ENCODE data around the gene TMEM38B. TPM values are rescaled to one million over a fixed set of nuclear protein-coding genes. Genes with fewer than 3 reads are reported as not detected.
"Not testable (repeated sequence)": the region's sequence is repeated elsewhere in the genome, so short reads cannot be mapped to it uniquely, and the experiment has no call there.

Gene TMEM38B
- polyA plus RNA-seq, 6 donors from 2014 or later: 30.7 to 71.1 (median 43.2) TPM

DNA sequence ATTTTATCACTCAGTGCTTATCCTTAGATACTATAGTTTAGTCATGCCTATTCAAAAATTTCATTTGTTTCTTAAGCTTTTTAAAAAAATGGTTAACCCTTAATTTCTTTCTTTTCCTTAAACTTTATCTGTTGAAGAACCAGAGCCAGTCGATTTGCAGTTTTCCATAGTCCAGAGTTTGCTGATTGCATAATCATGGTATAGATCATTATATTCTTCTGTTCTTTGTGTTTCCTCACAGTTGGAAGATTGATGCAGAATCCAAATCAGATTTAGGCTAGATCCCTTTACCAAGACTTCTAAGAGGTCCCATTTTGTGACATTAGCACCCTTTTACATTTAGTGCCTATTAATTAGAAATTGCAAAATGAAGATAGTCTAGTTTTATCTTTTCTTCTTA is 18.0 kb downstream of the TMEM38B start:
- Mint-ChIP-seq H3K4me1 (peaks cover 5 to 10% (median 6%) of the 10 kb centered on the region in 3 donors), H3K4me3 (no peak overlapping the region), H3K27me3 (no peaks in the 10 kb centered on the region), H3K36me3 (peaks cover 8 to 10% of the 10 kb centered on the region in 2 donors), H3K27ac (no peak overlapping the region), H3K9me3 (no peaks in the 10 kb centered on the region)
- ATAC-seq (ENCODE audit: low read depth in 2 of 2) (no peak), DNase-seq (no peak)

DNA sequence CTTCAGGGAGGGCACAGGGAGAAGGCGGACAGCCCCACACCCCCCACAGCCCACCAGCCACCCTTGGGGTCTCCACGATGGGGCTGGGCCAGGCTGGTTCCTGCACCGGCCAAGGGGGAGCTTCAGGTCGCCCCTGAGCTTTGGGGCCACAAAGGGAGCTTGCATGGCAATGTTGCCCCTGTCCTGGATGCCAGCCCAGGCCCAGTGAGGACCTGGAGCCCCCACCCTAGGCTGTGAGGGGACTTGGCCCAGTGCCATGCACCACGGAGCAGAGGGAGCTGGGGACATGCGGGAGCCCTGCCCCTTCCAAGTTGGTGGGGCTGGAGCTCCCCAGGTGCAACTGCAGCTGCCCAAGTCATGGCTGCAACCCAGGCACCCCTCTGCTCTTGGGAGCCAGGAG is 18.4 kb downstream of the TMEM38B start:
- H3K36me3 Mint-ChIP-seq: peaks cover 8 to 10% of the 10 kb centered on the region in 2 donors
- no peaks in the 10 kb centered on the region for H3K27me3 Mint-ChIP-seq
- H3K4me3 Mint-ChIP-seq: no peak overlapping the region
- no peak overlapping the region for H3K27ac Mint-ChIP-seq
- no peaks in the 10 kb centered on the region for H3K9me3 Mint-ChIP-seq
- peaks cover 5 to 10% (median 6%) of the 10 kb centered on the region in 3 donors for H3K4me1 Mint-ChIP-seq
- DNase-seq (no peak), ATAC-seq (ENCODE audit: low read depth in 2 of 2) (no peak)

DNA sequence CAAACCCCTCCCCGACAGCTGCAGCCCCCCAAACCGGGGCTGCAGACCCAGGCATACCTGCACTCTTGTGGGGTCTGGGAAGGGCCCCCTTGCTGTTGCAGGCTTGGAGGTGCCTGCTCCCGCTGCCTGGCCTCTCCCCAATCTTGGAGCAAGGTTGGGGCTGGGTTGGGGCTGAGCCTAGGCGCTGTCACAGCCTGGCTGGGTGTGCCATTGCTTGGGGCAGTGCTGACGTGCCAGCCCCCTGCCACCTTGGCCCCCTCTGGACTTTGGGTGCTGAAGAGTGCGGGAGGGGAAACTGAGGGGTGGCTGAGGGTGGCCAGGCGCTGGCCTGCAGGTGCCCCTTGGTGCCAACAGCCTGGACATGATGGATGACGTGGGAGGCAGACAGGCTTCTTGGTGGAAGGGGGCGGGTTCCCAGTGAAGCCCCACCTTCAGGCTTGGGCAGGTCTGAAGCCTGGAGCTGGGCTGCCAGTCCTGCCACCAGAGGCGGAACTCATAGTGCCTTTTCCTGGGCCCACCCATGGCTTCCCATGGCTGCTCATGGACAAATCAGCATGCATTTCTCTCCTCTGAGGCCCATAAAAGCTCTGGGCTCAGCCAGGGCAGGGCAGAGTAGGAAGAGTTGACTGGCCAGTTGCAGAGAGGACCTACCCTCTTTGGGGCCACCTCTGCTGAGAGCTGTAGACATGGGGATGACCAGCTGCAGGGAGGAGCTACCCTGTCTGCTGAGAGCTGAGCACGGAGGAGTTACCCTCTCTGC is 19.1 kb downstream of the TMEM38B start:
- ATAC-seq (ENCODE audit: low read depth in 2 of 2) (no peak), DNase-seq (no peak)
- H3K27me3 Mint-ChIP-seq: no peaks in the 10 kb centered on the region
- H3K4me1 Mint-ChIP-seq: peaks cover 4% of the 10 kb centered on the region in 3 donors
- no peak overlapping the region for H3K4me3 Mint-ChIP-seq
- no peaks in the 10 kb centered on the region for H3K9me3 Mint-ChIP-seq
- no peak overlapping the region for H3K27ac Mint-ChIP-seq
- H3K36me3 Mint-ChIP-seq: peaks cover 8 to 10% of the 10 kb centered on the region in 2 donors

DNA sequence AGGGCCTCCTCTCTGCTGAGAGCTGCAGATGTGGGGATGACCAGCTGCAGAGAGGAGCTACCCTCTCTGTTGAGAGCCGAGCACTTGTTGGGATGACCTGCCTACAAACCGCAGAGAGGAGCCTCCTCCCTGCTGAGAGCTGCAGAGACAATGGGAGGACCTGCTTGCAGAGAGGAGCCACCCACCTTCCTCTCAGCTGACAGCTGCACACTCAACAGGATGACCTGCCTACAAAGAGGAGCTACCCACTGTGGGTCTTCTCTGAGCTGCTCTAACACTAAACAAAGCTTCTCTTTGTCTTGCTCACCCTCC is 19.6 kb downstream of the TMEM38B start:
- no peaks in the 10 kb centered on the region for H3K27me3 Mint-ChIP-seq
- no peak for DNase-seq
- H3K36me3 Mint-ChIP-seq: peaks cover 8 to 10% of the 10 kb centered on the region in 2 donors
- no peak overlapping the region for H3K4me3 Mint-ChIP-seq
- H3K4me1 Mint-ChIP-seq: peaks cover 0 to 3% (median 0%) of the 10 kb centered on the region in 3 donors
- no peak overlapping the region for H3K27ac Mint-ChIP-seq
- ATAC-seq (ENCODE audit: low read depth in 2 of 2): no peak
- H3K9me3 Mint-ChIP-seq: no peaks in the 10 kb centered on the region

DNA sequence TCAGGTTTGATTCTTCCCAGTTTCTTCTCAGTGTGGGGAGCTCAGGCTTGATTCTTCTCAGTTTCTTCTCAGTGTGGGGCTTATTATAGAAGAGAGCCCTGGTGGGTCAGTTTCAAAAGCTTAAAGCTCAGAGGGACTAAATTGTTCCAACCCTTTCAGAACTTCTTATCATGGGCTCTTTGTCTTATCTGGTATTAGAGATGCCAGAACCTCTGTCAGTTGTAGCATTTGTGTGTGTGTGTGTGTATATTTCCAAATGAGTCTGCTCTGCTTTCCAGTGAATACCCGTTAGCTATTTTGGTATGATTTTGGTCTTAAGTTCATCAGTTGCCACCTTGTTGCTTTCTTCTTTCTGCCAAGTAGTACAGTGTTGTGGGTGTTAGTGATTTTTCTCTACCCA is 21.8 kb downstream of the TMEM38B start:
- peaks cover 0 to 8% of the 10 kb centered on the region in 2 donors for H3K36me3 Mint-ChIP-seq
- peaks cover 0 to 3% (median 0%) of the 10 kb centered on the region in 3 donors for H3K4me1 Mint-ChIP-seq
- ATAC-seq (ENCODE audit: low read depth in 2 of 2) (no peak), DNase-seq (no peak)
- peak overlapping the region in 2 of 6 donors; percentile 3 to 16 for H3K27ac Mint-ChIP-seq
- no peak overlapping the region for H3K4me3 Mint-ChIP-seq
- no peaks in the 10 kb centered on the region for H3K9me3 Mint-ChIP-seq
- no peaks in the 10 kb centered on the region for H3K27me3 Mint-ChIP-seq

DNA sequence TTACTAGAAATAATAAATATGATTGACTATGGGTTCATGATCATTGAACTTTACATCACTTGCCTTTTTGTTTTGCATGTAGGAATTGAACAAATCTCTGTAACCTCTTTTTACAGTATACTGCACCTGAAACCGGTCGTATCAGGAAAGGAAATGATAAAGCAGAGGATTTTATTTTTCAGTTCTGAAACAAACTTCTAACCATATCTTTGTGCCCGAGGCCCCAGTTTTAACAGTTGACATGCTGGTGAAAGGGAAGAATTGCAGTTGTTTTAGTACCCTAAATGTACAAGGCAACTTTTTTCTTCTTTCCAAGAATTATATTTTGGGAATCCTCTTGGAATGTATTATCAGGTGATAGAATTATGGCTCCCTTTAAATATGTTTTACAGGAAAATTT is 27.8 kb downstream of the TMEM38B start:
- Mint-ChIP-seq H3K27me3 (no peaks in the 10 kb centered on the region), H3K4me3 (no peak overlapping the region), H3K36me3 (peaks cover 3 to 12% of the 10 kb centered on the region in 2 donors)

DNA sequence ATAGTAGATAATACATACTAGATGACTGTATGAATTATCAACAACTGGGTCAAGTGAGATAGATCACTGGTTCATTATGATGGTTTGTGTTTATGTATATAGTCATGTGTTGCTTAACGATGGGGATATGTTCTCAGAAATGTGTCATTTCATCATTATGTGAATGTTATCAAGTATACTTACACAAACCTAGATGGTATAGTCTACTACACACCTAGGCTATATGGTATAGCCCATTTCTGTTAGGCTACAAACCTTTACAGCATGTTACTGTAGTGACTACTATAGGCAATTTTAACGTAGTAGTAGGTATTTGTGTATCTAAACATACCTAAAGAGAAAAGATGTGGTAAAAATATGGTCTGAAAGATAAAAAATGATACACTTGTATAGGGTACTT is 31.0 kb downstream of the TMEM38B start:
- no peaks in the 10 kb centered on the region for H3K4me1 Mint-ChIP-seq
- H3K9me3 Mint-ChIP-seq: peaks cover 0 to 12% (median 2%) of the 10 kb centered on the region in 7 donors
- peaks cover 23 to 31% of the 10 kb centered on the region in 2 donors for H3K36me3 Mint-ChIP-seq
- H3K27me3 Mint-ChIP-seq: no peaks in the 10 kb centered on the region
- H3K4me3 Mint-ChIP-seq: no peak overlapping the region
- peak overlapping the region in 1 of 6 donors; percentile 18 for H3K27ac Mint-ChIP-seq
- no peak for ATAC-seq (ENCODE audit: low read depth in 2 of 2)
- no peak for DNase-seq

More for the DNA sequence above, 27.8 kb downstream of the TMEM38B start:
- H3K4me1 Mint-ChIP-seq: peaks cover 0 to 3% (median 0%) of the 10 kb centered on the region in 3 donors
- no peaks in the 10 kb centered on the region for H3K9me3 Mint-ChIP-seq
- no peak overlapping the region for H3K27ac Mint-ChIP-seq
- ATAC-seq (ENCODE audit: low read depth in 2 of 2) (no peak), DNase-seq (no peak)

DNA sequence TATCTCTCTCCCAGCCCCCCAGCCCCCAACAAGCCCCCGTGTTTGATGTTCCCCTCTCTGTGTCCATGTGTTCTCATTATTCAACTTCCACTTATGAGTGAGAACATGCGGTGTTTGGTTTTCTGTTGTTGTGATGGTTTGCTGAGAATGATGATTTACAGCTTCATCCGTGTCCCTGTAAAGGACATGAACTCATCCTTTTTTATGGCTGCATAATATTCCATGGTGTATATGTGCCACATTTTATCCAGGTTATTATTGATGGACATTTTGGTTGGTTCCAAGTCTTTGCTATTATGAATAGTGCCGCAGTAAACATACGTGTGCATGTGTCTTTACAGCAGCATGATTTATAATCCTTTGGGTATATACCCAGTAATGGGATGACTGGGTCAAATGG is 33.9 kb downstream of the TMEM38B start:
- ATAC-seq (ENCODE audit: low read depth in 2 of 2); DNase-seq; H3K4me1 Mint-ChIP-seq; H3K4me3 Mint-ChIP-seq; H3K27me3 Mint-ChIP-seq; H3K27ac Mint-ChIP-seq: not testable (repeated sequence)
- H3K36me3 Mint-ChIP-seq: peaks cover 36 to 41% of the 10 kb centered on the region in 2 donors
- peaks cover 0 to 28% (median 13%) of the 10 kb centered on the region in 7 donors for H3K9me3 Mint-ChIP-seq

DNA sequence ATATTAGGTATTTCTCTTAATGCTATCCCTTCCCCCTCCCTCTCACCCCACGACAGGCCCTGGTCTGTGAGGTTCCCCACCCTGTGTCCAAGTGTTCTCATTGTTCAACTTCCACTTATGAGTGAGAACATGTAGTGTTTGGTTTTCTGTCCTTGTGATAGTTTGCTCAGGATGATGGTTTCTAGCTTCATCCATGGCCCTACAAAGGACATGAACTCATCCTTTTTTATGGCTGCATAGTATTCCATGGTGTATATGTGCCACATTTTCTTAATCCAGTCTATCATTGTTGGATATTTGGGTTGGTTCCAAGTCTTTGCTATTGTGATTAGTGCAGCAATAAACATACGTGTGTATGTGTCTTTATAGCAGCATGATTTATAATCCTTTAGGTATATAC is 37.1 kb downstream of the TMEM38B start:
- Mint-ChIP-seq H3K9me3 (peaks cover 12 to 56% (median 40%) of the 10 kb centered on the region in 7 donors), H3K36me3 (peaks cover 55 to 70% of the 10 kb centered on the region in 2 donors)
- not testable (repeated sequence) for DNase-seq; H3K4me1 Mint-ChIP-seq; H3K27ac Mint-ChIP-seq; H3K4me3 Mint-ChIP-seq; H3K27me3 Mint-ChIP-seq; ATAC-seq (ENCODE audit: low read depth in 2 of 2)

DNA sequence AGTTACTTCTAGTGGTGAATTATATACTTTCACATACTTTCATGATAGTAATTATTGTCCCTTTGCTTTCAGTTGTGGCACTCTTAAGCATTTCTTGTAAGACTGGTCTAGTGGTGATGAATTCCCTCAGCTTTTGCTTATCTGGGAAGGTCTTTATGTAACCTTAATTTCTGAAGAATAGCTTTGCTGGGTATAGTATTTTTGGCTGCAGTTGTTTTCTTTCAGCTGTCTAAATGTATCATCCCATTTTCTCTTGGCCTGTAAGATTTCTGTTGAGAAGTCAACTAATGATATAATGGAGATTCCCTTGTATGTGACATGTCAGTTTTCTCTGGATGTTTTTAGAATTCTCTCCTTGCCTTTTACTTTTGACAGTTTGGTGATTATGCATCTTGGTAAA is 41.0 kb downstream of the TMEM38B start:
- H3K27me3 Mint-ChIP-seq: no peaks in the 10 kb centered on the region
- ATAC-seq (ENCODE audit: low read depth in 2 of 2): no peak
- no peak for DNase-seq
- no peak overlapping the region for H3K27ac Mint-ChIP-seq
- peaks cover 14 to 57% (median 43%) of the 10 kb centered on the region in 7 donors for H3K9me3 Mint-ChIP-seq
- peaks cover 45 to 61% of the 10 kb centered on the region in 2 donors for H3K36me3 Mint-ChIP-seq
- H3K4me3 Mint-ChIP-seq: no peak overlapping the region
- H3K4me1 Mint-ChIP-seq: peaks cover 0 to 4% (median 0%) of the 10 kb centered on the region in 3 donors

DNA sequence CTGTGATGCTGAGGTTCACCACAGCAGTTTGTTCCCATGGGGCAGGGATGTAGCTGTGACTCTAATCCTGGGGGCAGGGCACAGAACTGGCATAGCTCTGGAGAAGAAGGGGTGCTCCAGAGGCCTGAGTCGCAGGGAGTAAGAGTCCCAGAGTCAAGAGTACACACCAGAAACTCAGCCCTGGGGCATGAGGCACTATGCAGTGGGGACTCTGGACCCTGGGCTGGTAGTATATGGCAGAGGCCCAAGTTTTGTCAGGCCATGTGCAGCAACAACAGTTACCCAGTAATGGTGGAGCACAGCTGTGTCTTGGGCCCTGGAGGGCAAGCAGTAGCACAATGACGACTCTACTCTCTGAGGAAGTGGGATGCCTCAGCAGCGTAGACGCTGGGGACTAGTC is 42.9 kb downstream of the TMEM38B start:
- Mint-ChIP-seq H3K27me3 (no peaks in the 10 kb centered on the region), H3K27ac (peak overlapping the region in 1 of 6 donors; percentile 47), H3K4me3 (peak overlapping the region in 1 of 8 donors; percentile 53), H3K4me1 (no peaks in the 10 kb centered on the region), H3K36me3 (peaks cover 48 to 75% of the 10 kb centered on the region in 2 donors), H3K9me3 (peaks cover 14 to 47% (median 43%) of the 10 kb centered on the region in 7 donors)
- no peak for ATAC-seq (ENCODE audit: low read depth in 2 of 2)
- no peak for DNase-seq

DNA sequence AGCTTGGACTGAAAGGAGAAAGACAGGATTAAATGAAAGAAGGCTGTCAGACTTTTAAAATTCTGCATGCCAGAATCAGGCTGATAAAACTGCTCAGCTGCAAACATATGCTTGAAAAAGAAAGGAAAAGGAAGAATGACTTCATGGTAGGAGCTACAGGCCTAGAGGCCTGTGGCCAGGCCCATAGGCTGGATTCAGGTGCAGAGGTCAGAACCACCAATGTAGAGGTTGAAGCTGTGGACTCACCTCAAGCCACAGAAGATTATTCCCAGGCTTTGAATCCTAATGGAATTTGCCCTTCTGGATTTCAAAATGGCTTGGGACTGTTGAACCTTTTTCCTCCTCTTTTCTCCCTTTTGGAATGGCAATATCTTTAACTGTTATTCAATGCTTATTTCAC is 47.7 kb downstream of the TMEM38B start:
- ATAC-seq (ENCODE audit: low read depth in 2 of 2) (no peak), DNase-seq (no peak)
- Mint-ChIP-seq H3K36me3 (peaks cover 6 to 29% of the 10 kb centered on the region in 2 donors), H3K9me3 (peaks cover 0 to 6% (median under 1%) of the 10 kb centered on the region in 7 donors), H3K4me3 (no peak overlapping the region), H3K27ac (peak overlapping the region in 1 of 6 donors; percentile 88), H3K4me1 (no peaks in the 10 kb centered on the region), H3K27me3 (no peaks in the 10 kb centered on the region)

DNA sequence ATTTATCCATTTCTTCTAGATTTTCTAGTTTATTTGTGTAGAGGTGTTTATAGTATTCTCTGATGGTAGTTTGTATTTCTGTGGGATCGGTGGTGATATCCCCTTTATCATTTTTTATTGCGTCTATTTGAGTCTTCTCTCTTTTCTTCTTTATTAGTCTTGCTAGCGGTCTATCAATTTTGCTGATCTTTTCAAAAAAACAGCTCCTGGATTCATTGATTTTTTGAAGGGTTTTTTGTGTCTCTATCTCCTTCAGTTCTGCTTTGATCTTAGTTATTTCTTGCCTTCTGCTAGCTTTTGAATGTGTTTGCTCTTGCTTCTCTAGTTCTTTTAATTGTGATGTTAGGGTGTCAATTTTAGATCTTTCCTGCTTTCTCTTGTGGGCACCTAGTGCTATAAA is 53.0 kb downstream of the TMEM38B start:
- not testable (repeated sequence) for ATAC-seq (ENCODE audit: low read depth in 2 of 2); H3K27ac Mint-ChIP-seq; DNase-seq; H3K4me3 Mint-ChIP-seq; H3K27me3 Mint-ChIP-seq; H3K4me1 Mint-ChIP-seq
- H3K36me3 Mint-ChIP-seq: peaks cover 21 to 35% of the 10 kb centered on the region in 2 donors
- H3K9me3 Mint-ChIP-seq: peaks cover 2 to 11% (median 8%) of the 10 kb centered on the region in 7 donors

DNA sequence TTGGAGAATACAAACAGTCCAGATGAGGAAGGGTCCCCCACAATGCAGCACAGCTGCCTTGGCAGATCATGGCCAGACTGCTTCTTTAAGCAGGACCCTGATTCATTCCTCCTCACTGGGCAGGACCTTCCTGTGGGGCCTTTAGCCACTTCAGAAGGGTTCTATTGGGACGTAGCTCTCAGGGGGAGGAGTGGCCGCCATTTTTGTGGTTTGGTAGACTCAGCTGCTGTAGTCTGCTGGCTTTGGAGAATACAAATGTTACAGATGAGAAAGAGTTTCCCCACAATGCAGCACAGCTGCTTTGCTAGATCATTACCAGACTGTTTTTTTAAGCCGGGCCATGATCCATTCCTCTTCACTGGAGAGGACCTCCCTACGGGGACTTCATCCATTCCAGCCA is 57.4 kb downstream of the TMEM38B start:
- Mint-ChIP-seq H3K4me1 (no peaks in the 10 kb centered on the region), H3K27me3 (no peaks in the 10 kb centered on the region), H3K27ac (no peak overlapping the region), H3K4me3 (no peak overlapping the region), H3K9me3 (peaks cover 9 to 48% (median 27%) of the 10 kb centered on the region in 7 donors), H3K36me3 (peaks cover 43 to 61% of the 10 kb centered on the region in 2 donors)
- DNase-seq: no peak
- no peak for ATAC-seq (ENCODE audit: low read depth in 2 of 2)
